Uterus (tissue), 2 donors: ENCODE results near the gene HTRA1.

ENCODE experiments used
- CTCF ChIP-seq, 4 experiments: fragments of 200-600 bp in 2 of 4; fragments of 450-650 bp in 2 of 4; sonication (generic) in 2 of 4; IDR thresholded peaks; one replicate each; pipeline ENCODE4 v1.5.1; 2016 to 2019; ENCODE audit warnings: antibody characterized with exemption in 4 of 4, mild to moderate bottlenecking in 2 of 4, moderate library complexity in 1 of 4
- POLR2A ChIP-seq, 2 donors: fragments of 450-650 bp; IDR thresholded peaks; one replicate each; pipeline ENCODE4 v1.6.1; 2016; ENCODE audit warnings: antibody characterized with exemption in 2 of 2, mild to moderate bottlenecking in 1 of 2, moderate library complexity in 1 of 2

DNA sequence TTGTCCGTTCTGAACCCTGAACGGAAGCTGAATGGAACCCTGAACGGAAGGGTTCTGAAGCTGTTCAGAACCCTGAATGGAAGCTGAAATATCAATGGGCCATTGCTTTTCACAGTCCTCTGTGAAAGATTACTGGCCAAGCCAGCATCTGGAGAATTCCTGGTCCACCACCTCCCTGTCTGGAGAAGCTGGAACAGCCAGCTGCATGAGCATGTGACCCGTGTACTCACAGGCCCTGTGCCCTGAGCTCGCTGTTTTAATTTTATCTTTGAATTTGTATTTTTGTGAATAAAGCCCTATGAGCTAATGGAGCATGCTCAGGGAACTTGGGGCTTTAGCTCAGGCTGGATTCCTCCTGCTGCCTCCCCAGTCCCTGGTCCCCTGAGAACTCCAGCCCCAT, 37.2 kb downstream of the HTRA1 start:
- TF ChIP-seq CTCF (IDR thresholded peaks at IDR 0.05): no peak
- no peak for TF ChIP-seq POLR2A (IDR thresholded peaks at IDR 0.05)
